Suprapubic skin (tissue), 4 donors: ENCODE measurements around the gene UGT3A1. TPM values are rescaled to one million over a fixed set of nuclear protein-coding genes. Genes with fewer than 3 reads are reported as not detected.
"Not testable (repeated sequence)": the region's sequence is repeated elsewhere in the genome, so short reads cannot be mapped to it uniquely, and the experiment has no call there.

Source experiments
- DNase-seq, 2 donors: peaks; one replicate each; pipeline ENCODE4 v3.0.0-alpha.2; 2019; ENCODE audit warnings: low spot score in 2 of 2
- H3K27ac ChIP-seq: fragments of 200-600 bp; sonication (generic); one replicate; pipeline ENCODE4 v1.5.1; 2019
- H3K27me3 ChIP-seq: fragments of 200-600 bp; sonication (generic); one replicate; pipeline ENCODE4 v1.5.1; 2019
- H3K36me3 ChIP-seq: fragments of 200-600 bp; sonication (generic); one replicate; pipeline ENCODE4 v1.5.1; 2019
- H3K4me1 ChIP-seq: fragments of 200-600 bp; sonication (generic); one replicate; pipeline ENCODE4 v1.5.1; 2019
- H3K4me3 ChIP-seq: fragments of 200-600 bp; sonication (generic); one replicate; pipeline ENCODE4 v1.5.1; 2019; ENCODE audit warnings: mild to moderate bottlenecking
- H3K9me3 ChIP-seq: fragments of 200-600 bp; sonication (generic); one replicate; pipeline ENCODE4 v1.5.1; 2019
- CTCF ChIP-seq, 2 donors: fragments of 200-600 bp in 1 of 2; fragments of 450-650 bp in 1 of 2; sonication (generic) in 1 of 2; IDR thresholded peaks; one replicate each; pipeline ENCODE4 v1.5.1; 2016 to 2019; ENCODE audit warnings: antibody characterized with exemption in 2 of 2, mild to moderate bottlenecking in 1 of 2, moderate library complexity in 1 of 2
- EP300 ChIP-seq: sonication (generic); formaldehyde crosslinking; IDR thresholded peaks from one replicate; pipeline ENCODE4 v1.6.1; 2017; ENCODE audit warnings: antibody characterized with exemption
- POLR2A ChIP-seq, 2 donors: fragments of 450-650 bp; IDR thresholded peaks; one replicate each; pipeline ENCODE4 v1.6.1; 2017; ENCODE audit warnings: antibody characterized with exemption in 2 of 2, mild to moderate bottlenecking in 2 of 2, moderate library complexity in 2 of 2
- POLR2AphosphoS5 ChIP-seq, 3 donors: sonication (generic); formaldehyde crosslinking; IDR thresholded peaks; one replicate each; pipeline ENCODE4 v1.6.1; 2017; ENCODE audit warnings: antibody characterized with exemption in 3 of 3
- WGBS: methylation state at CpG from one replicate; pipeline ENCODE4 v1.1.5; 2018; 5-methylcytosine and 5-hydroxymethylcytosine counted together
- total RNA-seq, 4 donors: library from RNA; depleted of rRNA; stranded (reverse); fragments of >200 nt; gene quantifications; one replicate each; pipeline ENCODE4 v1.1.0, GENCODE V29; 2016

UGT3A1 gene
- total RNA-seq, 4 donors from 2014 or later, result 0.13 to 0.19 TPM; not detected in 2

GRCh38 chr5:35987776-35988175, 3.4 kb downstream of the UGT3A1 start:
- H3K4me3 ChIP-seq, result no peak overlapping the region
- WGBS, result 63% methylated on average over 3 of the region's 3 CpGs
- TF ChIP-seq CTCF (IDR thresholded peaks at IDR 0.05), result no peak
- TF ChIP-seq EP300, result no peak
- no peak for TF ChIP-seq POLR2AphosphoS5 (IDR thresholded peaks at IDR 0.05)
- TF ChIP-seq POLR2A (IDR thresholded peaks at IDR 0.05), result no peak
- H3K27me3 ChIP-seq, result peaks cover 16% of the 10 kb centered on the region
- H3K27ac ChIP-seq, result no peak overlapping the region
- no peak for DNase-seq
- no peaks in the 10 kb centered on the region for H3K36me3 ChIP-seq
- no peaks in the 10 kb centered on the region for H3K4me1 ChIP-seq
- H3K9me3 ChIP-seq, result no peaks in the 10 kb centered on the region

- Histone ChIP-seq H3K9me3 (peaks cover 3% of the 10 kb centered on the region), H3K27me3 (no peaks in the 10 kb centered on the region), H3K27ac (no peak overlapping the region), H3K4me3 (no peak overlapping the region), H3K36me3 (no peaks in the 10 kb centered on the region), H3K4me1 (no peaks in the 10 kb centered on the region)
- no peak for DNase-seq
- TF ChIP-seq POLR2A (IDR thresholded peaks at IDR 0.05), result no peak
- no peak for TF ChIP-seq EP300
- TF ChIP-seq POLR2AphosphoS5 (IDR thresholded peaks at IDR 0.05), result no peak
- no peak for TF ChIP-seq CTCF (IDR thresholded peaks at IDR 0.05)
Observed at GRCh38 chr5:35979715-35980114, 11.5 kb downstream of the UGT3A1 start.

GRCh38 chr5:35976859-35977258, 14.3 kb downstream of the UGT3A1 start:
- not testable (repeated sequence) for H3K36me3 ChIP-seq, H3K27me3 ChIP-seq, H3K4me1 ChIP-seq, H3K4me3 ChIP-seq, DNase-seq, H3K9me3 ChIP-seq, H3K27ac ChIP-seq
- WGBS, result 79% methylated on average over 3 of the region's 3 CpGs

GRCh38 chr5:35974570-35974969, 16.6 kb downstream of the UGT3A1 start:
- H3K27me3 ChIP-seq, result no peaks in the 10 kb centered on the region
- no peaks in the 10 kb centered on the region for H3K36me3 ChIP-seq
- no peak overlapping the region for H3K27ac ChIP-seq
- H3K4me3 ChIP-seq, result no peak overlapping the region
- no peak for TF ChIP-seq EP300
- no peak for TF ChIP-seq POLR2AphosphoS5 (IDR thresholded peaks at IDR 0.05)
- TF ChIP-seq POLR2A (IDR thresholded peaks at IDR 0.05), result no peak
- TF ChIP-seq CTCF (IDR thresholded peaks at IDR 0.05), result no peak
- DNase-seq, result no peak
- no peaks in the 10 kb centered on the region for H3K4me1 ChIP-seq
- 88% methylated on average over 4 of the region's 4 CpGs for WGBS
- peaks cover 3% of the 10 kb centered on the region for H3K9me3 ChIP-seq

GRCh38 chr5:35971878-35972210, 19.3 kb downstream of the UGT3A1 start:
- no peak for DNase-seq
- H3K36me3 ChIP-seq, result no peaks in the 10 kb centered on the region
- whole genome bisulfite sequencing, result 86% methylated on average over 5 of the region's 5 CpGs
- H3K27ac ChIP-seq, result no peak overlapping the region
- H3K4me1 ChIP-seq, result no peaks in the 10 kb centered on the region
- H3K9me3 ChIP-seq, result no peaks in the 10 kb centered on the region
- H3K27me3 ChIP-seq, result no peaks in the 10 kb centered on the region
- H3K4me3 ChIP-seq, result no peak overlapping the region
- TF ChIP-seq EP300 (no peak), POLR2AphosphoS5 (IDR thresholded peaks at IDR 0.05) (no peak), CTCF (IDR thresholded peaks at IDR 0.05) (no peak), POLR2A (IDR thresholded peaks at IDR 0.05) (no peak)

GRCh38 chr5:35971186-35971877, 19.9 kb downstream of the UGT3A1 start:
- no peaks in the 10 kb centered on the region for H3K9me3 ChIP-seq
- H3K27ac ChIP-seq, result no peak overlapping the region
- 81% methylated on average over 4 of the region's 4 CpGs for WGBS
- TF ChIP-seq EP300 (no peak), POLR2A (IDR thresholded peaks at IDR 0.05) (no peak), CTCF (IDR thresholded peaks at IDR 0.05) (no peak), POLR2AphosphoS5 (IDR thresholded peaks at IDR 0.05) (no peak)
- no peak overlapping the region for H3K4me3 ChIP-seq
- DNase-seq, result no peak
- H3K27me3 ChIP-seq, result no peaks in the 10 kb centered on the region
- no peaks in the 10 kb centered on the region for H3K4me1 ChIP-seq
- no peaks in the 10 kb centered on the region for H3K36me3 ChIP-seq
